K562 (cell line): Measurements from ENCODE around the gene AGFG2. TPM values are rescaled to one million over a fixed set of nuclear protein-coding genes. Genes with fewer than 3 reads are reported as not detected.

Source experiments
- DIDO1 ChIP-seq: fragments of 450-650 bp; IDR thresholded peaks from 2 replicates; pipeline ENCODE4 v1.6.1; 2016; ENCODE audit warnings: low read depth, missing biosample characterization, missing genetic modification characterization
- NCOA4 ChIP-seq: fragments of 450-650 bp; IDR thresholded peaks from 2 replicates; pipeline ENCODE4 v1.6.1; 2018; ENCODE audit warnings: mild to moderate bottlenecking; ENCODE audit not compliant: partially characterized antibody
- NFATC3 ChIP-seq: fragments of 450-650 bp; IDR thresholded peaks from 2 replicates; pipeline ENCODE4 v1.6.1; 2017; ENCODE audit warnings: mild to moderate bottlenecking
- NFXL1 ChIP-seq: fragments of 450-650 bp; formaldehyde crosslinking; IDR thresholded peaks from 2 replicates; pipeline ENCODE4 v1.4.0; 2021; ENCODE audit warnings: mild to moderate bottlenecking
- SMAD3 ChIP-seq: fragments of 450-650 bp; formaldehyde crosslinking; conservative IDR thresholded peaks from 2 replicates; pipeline ENCODE4 v1.4.0; 2020; ENCODE audit warnings: mild to moderate bottlenecking
- ZNF133 ChIP-seq: fragments of 250-450 bp; sonication (Bioruptor Pico); IDR thresholded peaks from 2 replicates; pipeline ENCODE4 v1.4.0; 2020; ENCODE audit warnings: mild to moderate bottlenecking
- ZNF143 ChIP-seq: sonication (generic); formaldehyde crosslinking; IDR thresholded peaks from 2 replicates; pipeline ENCODE4 v1.9.0; 2022; ENCODE audit warnings: mild to moderate bottlenecking, missing genetic modification reagents
- ZNF324 ChIP-seq: fragments of 250-450 bp; sonication (Bioruptor Pico); IDR thresholded peaks from 2 replicates; pipeline ENCODE4 v1.4.0; 2020; ENCODE audit warnings: mild to moderate bottlenecking
- polyA plus RNA-seq, 8 experiments: library from polyadenylated mRNA; depleted of rRNA in 4 of 8; stranded (reverse) in 5 of 8; unstranded in 3 of 8; fragments of >200 nt; fragmentation: Nextera tagmentation in 2 of 8; fragmentation: Illumina TruSeq in 1 of 8; extraction: Ambion mirVana in 2 of 8; extraction: Trizol in 1 of 8; gene quantifications; 2 replicates each; pipeline versions ENCODE4 v1.2.1 to v1.2.3, GENCODE V29; 2011 to 2014; ENCODE audit warnings: inconsistent platforms in 1 of 8, missing spikeins in 1 of 8
- total RNA-seq, 7 experiments: library from RNA; depleted of rRNA in 6 of 7; stranded (reverse); fragments of >200 nt in 6 of 7; fragmentation: Illumina TruSeq in 2 of 7; extraction: Trizol in 2 of 7; gene quantifications; 2 replicates each; pipeline versions ENCODE4 v1.2.1 to v1.2.3, GENCODE V29; 2011 to 2021; ENCODE audit warnings: low replicate concordance in 1 of 7
- TF ChIP-seq, protein P1 (sequence below), 3 experiments: fragments of 200-800 bp in 1 of 3; fragments of 250-450 bp in 1 of 3; fragments of 450-650 bp in 1 of 3; sonication (Bioruptor Pico) in 1 of 3; sonication (Bioruptor generic) in 1 of 3; formaldehyde crosslinking in 1 of 3; IDR thresholded peaks; 2 replicates each; pipeline versions ENCODE4 v1.6.1 to v1.8.0; 2016 to 2022; ENCODE audit warnings: mild to moderate bottlenecking in 2 of 3, missing genetic modification characterization in 2 of 3, missing compliant biosample characterization in 1 of 3, moderate library complexity in 1 of 3
- TF ChIP-seq, protein P2 (sequence below): fragments of 250-450 bp; sonication (Bioruptor Pico); IDR thresholded peaks from 2 replicates; pipeline ENCODE4 v1.9.0; 2021; ENCODE audit warnings: mild to moderate bottlenecking, inconsistent platforms
- TF ChIP-seq, protein P3 (sequence below): sonication (generic); formaldehyde crosslinking; IDR thresholded peaks from 2 replicates; pipeline ENCODE4 v1.9.0; 2022; ENCODE audit warnings: mild to moderate bottlenecking, missing genetic modification reagents
- TF ChIP-seq, protein P4 (sequence below): fragments of 250-450 bp; sonication (Bioruptor Pico); IDR thresholded peaks from 2 replicates; pipeline ENCODE4 v1.8.0; 2022; ENCODE audit warnings: moderate library complexity, mild to moderate bottlenecking, inconsistent platforms
- TF ChIP-seq, protein P5 (sequence below): sonication (generic); formaldehyde crosslinking; IDR thresholded peaks from 2 replicates; pipeline ENCODE4 v1.8.0; 2022; ENCODE audit warnings: missing genetic modification reagents, mild to moderate bottlenecking, moderate library complexity, borderline replicate concordance

Gene AGFG2
- total and polyA plus RNA-seq, 9 of the 15 experiments (the other 6 are each of a cell fraction or from before 2014, with no cell fraction given): 0.31 to 23.1 (median 6.5) TPM

DNA sequence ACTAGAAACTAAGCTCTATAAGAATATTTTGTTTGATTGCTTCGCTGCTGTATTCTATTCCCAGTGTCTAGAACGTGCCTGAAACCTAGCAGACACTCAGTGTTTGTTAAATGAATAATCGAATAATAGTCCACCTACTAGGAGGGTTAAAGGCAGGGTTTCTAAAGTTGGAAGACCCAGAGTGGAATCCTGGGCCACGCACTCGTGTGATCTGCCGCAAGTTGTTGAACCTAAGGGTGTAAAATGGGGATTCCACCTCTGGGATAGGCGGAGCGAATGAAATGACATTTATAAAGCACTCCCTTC, 702 bp upstream of the AGFG2 start (continued):
- TF ChIP-seq, protein P1, sequence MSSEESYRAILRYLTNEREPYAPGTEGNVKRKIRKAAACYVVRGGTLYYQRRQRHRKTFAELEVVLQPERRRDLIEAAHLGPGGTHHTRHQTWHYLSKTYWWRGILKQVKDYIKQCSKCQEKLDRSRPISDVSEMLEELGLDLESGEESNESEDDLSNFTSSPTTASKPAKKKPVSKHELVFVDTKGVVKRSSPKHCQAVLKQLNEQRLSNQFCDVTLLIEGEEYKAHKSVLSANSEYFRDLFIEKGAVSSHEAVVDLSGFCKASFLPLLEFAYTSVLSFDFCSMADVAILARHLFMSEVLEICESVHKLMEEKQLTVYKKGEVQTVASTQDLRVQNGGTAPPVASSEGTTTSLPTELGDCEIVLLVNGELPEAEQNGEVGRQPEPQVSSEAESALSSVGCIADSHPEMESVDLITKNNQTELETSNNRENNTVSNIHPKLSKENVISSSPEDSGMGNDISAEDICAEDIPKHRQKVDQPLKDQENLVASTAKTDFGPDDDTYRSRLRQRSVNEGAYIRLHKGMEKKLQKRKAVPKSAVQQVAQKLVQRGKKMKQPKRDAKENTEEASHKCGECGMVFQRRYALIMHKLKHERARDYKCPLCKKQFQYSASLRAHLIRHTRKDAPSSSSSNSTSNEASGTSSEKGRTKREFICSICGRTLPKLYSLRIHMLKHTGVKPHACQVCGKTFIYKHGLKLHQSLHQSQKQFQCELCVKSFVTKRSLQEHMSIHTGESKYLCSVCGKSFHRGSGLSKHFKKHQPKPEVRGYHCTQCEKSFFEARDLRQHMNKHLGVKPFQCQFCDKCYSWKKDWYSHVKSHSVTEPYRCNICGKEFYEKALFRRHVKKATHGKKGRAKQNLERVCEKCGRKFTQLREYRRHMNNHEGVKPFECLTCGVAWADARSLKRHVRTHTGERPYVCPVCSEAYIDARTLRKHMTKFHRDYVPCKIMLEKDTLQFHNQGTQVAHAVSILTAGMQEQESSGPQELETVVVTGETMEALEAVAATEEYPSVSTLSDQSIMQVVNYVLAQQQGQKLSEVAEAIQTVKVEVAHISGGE (CRISPR knock-in tag; IDR thresholded peaks at IDR 0.05): 0 out of 6 replicates have a peak, but pooled peaks of 1 of the 3 experiments have one; percentile 21
- TF ChIP-seq, protein P2, sequence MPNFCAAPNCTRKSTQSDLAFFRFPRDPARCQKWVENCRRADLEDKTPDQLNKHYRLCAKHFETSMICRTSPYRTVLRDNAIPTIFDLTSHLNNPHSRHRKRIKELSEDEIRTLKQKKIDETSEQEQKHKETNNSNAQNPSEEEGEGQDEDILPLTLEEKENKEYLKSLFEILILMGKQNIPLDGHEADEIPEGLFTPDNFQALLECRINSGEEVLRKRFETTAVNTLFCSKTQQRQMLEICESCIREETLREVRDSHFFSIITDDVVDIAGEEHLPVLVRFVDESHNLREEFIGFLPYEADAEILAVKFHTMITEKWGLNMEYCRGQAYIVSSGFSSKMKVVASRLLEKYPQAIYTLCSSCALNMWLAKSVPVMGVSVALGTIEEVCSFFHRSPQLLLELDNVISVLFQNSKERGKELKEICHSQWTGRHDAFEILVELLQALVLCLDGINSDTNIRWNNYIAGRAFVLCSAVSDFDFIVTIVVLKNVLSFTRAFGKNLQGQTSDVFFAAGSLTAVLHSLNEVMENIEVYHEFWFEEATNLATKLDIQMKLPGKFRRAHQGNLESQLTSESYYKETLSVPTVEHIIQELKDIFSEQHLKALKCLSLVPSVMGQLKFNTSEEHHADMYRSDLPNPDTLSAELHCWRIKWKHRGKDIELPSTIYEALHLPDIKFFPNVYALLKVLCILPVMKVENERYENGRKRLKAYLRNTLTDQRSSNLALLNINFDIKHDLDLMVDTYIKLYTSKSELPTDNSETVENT (CRISPR knock-in tag): no peak
- TF ChIP-seq, protein P3, sequence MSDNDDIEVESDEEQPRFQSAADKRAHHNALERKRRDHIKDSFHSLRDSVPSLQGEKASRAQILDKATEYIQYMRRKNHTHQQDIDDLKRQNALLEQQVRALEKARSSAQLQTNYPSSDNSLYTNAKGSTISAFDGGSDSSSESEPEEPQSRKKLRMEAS: no peak
- TF ChIP-seq NFATC3 (peak; percentile 40; the same call in 1 of the 2 replicates), NCOA4 (no peak), SMAD3 (CRISPR knock-in tag) (0 out of 2 replicates have a peak, but pooled peaks have one; percentile 57), ZNF133 (CRISPR knock-in tag) (0 out of 2 replicates have a peak, but pooled peaks have one; percentile 61), DIDO1 (tag) (no peak), ZNF143 (CRISPR knock-in tag) (no peak), NFXL1 (CRISPR knock-in tag) (0 out of 2 replicates have a peak, but pooled peaks have one; percentile 63), ZNF324 (CRISPR knock-in tag) (no peak)
- TF ChIP-seq, protein P4, sequence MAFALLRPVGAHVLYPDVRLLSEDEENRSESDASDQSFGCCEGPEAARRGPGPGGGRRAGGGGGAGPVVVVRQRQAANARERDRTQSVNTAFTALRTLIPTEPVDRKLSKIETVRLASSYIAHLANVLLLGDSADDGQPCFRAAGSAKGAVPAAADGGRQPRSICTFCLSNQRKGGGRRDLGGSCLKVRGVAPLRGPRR: peak; percentile 66; the same call in 1 of the 2 replicates
- TF ChIP-seq, protein P5, sequence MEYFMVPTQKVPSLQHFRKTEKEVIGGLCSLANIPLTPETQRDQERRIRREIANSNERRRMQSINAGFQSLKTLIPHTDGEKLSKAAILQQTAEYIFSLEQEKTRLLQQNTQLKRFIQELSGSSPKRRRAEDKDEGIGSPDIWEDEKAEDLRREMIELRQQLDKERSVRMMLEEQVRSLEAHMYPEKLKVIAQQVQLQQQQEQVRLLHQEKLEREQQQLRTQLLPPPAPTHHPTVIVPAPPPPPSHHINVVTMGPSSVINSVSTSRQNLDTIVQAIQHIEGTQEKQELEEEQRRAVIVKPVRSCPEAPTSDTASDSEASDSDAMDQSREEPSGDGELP (CRISPR knock-in tag): no peak
